ENCODE data around the gene PLTP. TPM values are rescaled to one million over a fixed set of nuclear protein-coding genes. Genes with fewer than 3 reads are reported as not detected.

Gene PLTP
- total RNA-seq, 4 donors from 2014 or later: 45.6 to 456 (median 177) TPM

- Histone ChIP-seq H3K27me3 (no peaks in the 10 kb centered on the region), H3K27ac (no peak overlapping the region), H3K4me1 (no peaks in the 10 kb centered on the region), H3K4me3 (no peak overlapping the region), H3K9me3 (no peaks in the 10 kb centered on the region), H3K36me3 (peaks cover 0 to 89% of the 10 kb centered on the region in 2 donors)
- WGBS, 2 donors (ENCODE audit: low coverage in 1 of 2): 73 to 76% methylated on average over 4 to 7 of the region's 13 CpGs
- no peak for TF ChIP-seq POLR2A (IDR thresholded peaks at IDR 0.05)
- no peak for ATAC-seq
These were observed 12.7 kb downstream of the PLTP start for GRCh38 chr20:45899046-45899835.

GRCh38 chr20:45898285-45898684, 13.7 kb downstream of the PLTP start:
- no peaks in the 10 kb centered on the region for H3K9me3 ChIP-seq
- ATAC-seq: no peak
- H3K4me1 ChIP-seq: peaks cover 0 to 2% (median 0%) of the 10 kb centered on the region in 3 donors
- H3K27ac ChIP-seq: no peak overlapping the region
- H3K4me3 ChIP-seq: no peak overlapping the region
- H3K36me3 ChIP-seq: peaks cover 0 to 94% of the 10 kb centered on the region in 2 donors
- TF ChIP-seq CTCF (IDR thresholded peaks at IDR 0.05): no peak
- 81 to 90% methylated on average over 4 to 5 of the region's 12 CpGs for WGBS, 2 donors (ENCODE audit: low coverage in 1 of 2)
- H3K27me3 ChIP-seq: no peaks in the 10 kb centered on the region

GRCh38 chr20:45897692-45898091, 14.3 kb downstream of the PLTP start:
- WGBS, 2 donors (ENCODE audit: low coverage in 1 of 2): 80% methylated on average over 1 of the region's 7 CpGs; no CpG with 5 or more reads in 1 of the 2 donors
- Histone ChIP-seq H3K9me3 (no peaks in the 10 kb centered on the region), H3K4me3 (no peak overlapping the region), H3K27ac (no peak overlapping the region), H3K36me3 (peaks cover 0 to 95% of the 10 kb centered on the region in 2 donors), H3K27me3 (no peaks in the 10 kb centered on the region), H3K4me1 (peaks cover 0 to 8% (median 3%) of the 10 kb centered on the region in 3 donors)
- TF ChIP-seq POLR2A (IDR thresholded peaks at IDR 0.05) (no peak), POLR2AphosphoS5 (IDR thresholded peaks at IDR 0.05) (no peak), EP300 (IDR thresholded peaks at IDR 0.05) (no peak), CTCF (IDR thresholded peaks at IDR 0.05) (no peak)
- no peak for ATAC-seq

GRCh38 chr20:45897289-45897688, 14.7 kb downstream of the PLTP start:
- no peak for ATAC-seq
- H3K4me3 ChIP-seq: no peak overlapping the region
- H3K4me1 ChIP-seq: peaks cover 0 to 12% (median 7%) of the 10 kb centered on the region in 3 donors
- WGBS, 2 donors (ENCODE audit: low coverage in 1 of 2): 78 to 82% methylated on average over 2 of the region's 2 CpGs
- no peaks in the 10 kb centered on the region for H3K9me3 ChIP-seq
- peaks cover 0 to 95% of the 10 kb centered on the region in 2 donors for H3K36me3 ChIP-seq
- H3K27me3 ChIP-seq: no peaks in the 10 kb centered on the region
- TF ChIP-seq POLR2A (IDR thresholded peaks at IDR 0.05) (no peak), POLR2AphosphoS5 (IDR thresholded peaks at IDR 0.05) (no peak), EP300 (IDR thresholded peaks at IDR 0.05) (no peak), CTCF (IDR thresholded peaks at IDR 0.05) (no peak)
- no peak overlapping the region for H3K27ac ChIP-seq

GRCh38 chr20:45896641-45897161, 15.3 kb downstream of the PLTP start:
- Histone ChIP-seq H3K36me3 (peaks cover 0 to 92% of the 10 kb centered on the region in 2 donors), H3K9me3 (no peaks in the 10 kb centered on the region), H3K4me1 (peaks cover 0 to 18% (median 13%) of the 10 kb centered on the region in 3 donors), H3K4me3 (no peak overlapping the region), H3K27me3 (no peaks in the 10 kb centered on the region), H3K27ac (no peak overlapping the region)
- TF ChIP-seq CTCF (IDR thresholded peaks at IDR 0.05): no peak
- no peak for TF ChIP-seq POLR2AphosphoS5 (IDR thresholded peaks at IDR 0.05)
- no peak for TF ChIP-seq POLR2A (IDR thresholded peaks at IDR 0.05)
- no peak for TF ChIP-seq EP300 (IDR thresholded peaks at IDR 0.05)
- ATAC-seq: no peak
- WGBS, 2 donors (ENCODE audit: low coverage in 1 of 2): 88% methylated on average over 7 of the region's 14 CpGs; no CpG with 5 or more reads in 1 of the 2 donors

All from gastroesophageal sphincter (tissue), 4 donors.